ENCODE results near the gene ADAR.
"Not testable (repeated sequence)": the region's sequence is repeated elsewhere in the genome, so short reads cannot be mapped to it uniquely, and the experiment has no call there.

GRCh38 chr1:154644724-154645123 is 36.7 kb upstream of the ADAR start:
- TF ChIP-seq CTCF, POLR2A (IDR thresholded peaks at IDR 0.05): not testable (repeated sequence)

Measured in adrenal gland (tissue), 5 donors.